Lung (tissue), 12 donors: ENCODE data around the gene SLC25A23. TPM values are rescaled to one million over a fixed set of nuclear protein-coding genes. Genes with fewer than 3 reads are reported as not detected.
"Not testable (repeated sequence)": the region's sequence is repeated elsewhere in the genome, so short reads cannot be mapped to it uniquely, and the experiment has no call there.

Experiments used
- ATAC-seq: fragments of 200-7000 bp; cut with Tn5 transposase; one replicate; pipeline ENCODE4 v1.9.1; 2020; ENCODE audit warnings: moderate number of reproducible peaks; ENCODE audit not compliant: insufficient read depth, low FRiP score
- DNase-seq, 3 donors: peaks; one replicate each; pipeline ENCODE4 v3.0.0-alpha.2; 2013 to 2017
- H3K27ac ChIP-seq, 2 donors: one replicate each; pipeline ENCODE4 v1.5.1; 2013; ENCODE audit warnings: mild to moderate bottlenecking in 2 of 2, moderate library complexity in 2 of 2, control low read depth in 1 of 2, inconsistent platforms in 1 of 2, low read depth in 1 of 2, low read length in 1 of 2
- H3K27me3 ChIP-seq, 3 donors: one replicate each; pipeline ENCODE4 v1.5.1; 2013; ENCODE audit warnings: low read length in 2 of 3; ENCODE audit not compliant: control insufficient read depth in 3 of 3, insufficient read depth in 3 of 3
- H3K36me3 ChIP-seq, 4 donors: one replicate each; pipeline ENCODE4 v1.5.1; 2013; ENCODE audit warnings: low read length in 4 of 4, mild to moderate bottlenecking in 1 of 4, moderate library complexity in 1 of 4; ENCODE audit not compliant: control insufficient read depth in 4 of 4, insufficient read depth in 4 of 4
- H3K4me1 ChIP-seq, 5 donors: one replicate each; pipeline ENCODE4 v1.5.1; 2013; ENCODE audit warnings: low read length in 5 of 5, mild to moderate bottlenecking in 2 of 5, moderate library complexity in 1 of 5; ENCODE audit not compliant: control insufficient read depth in 5 of 5, insufficient read depth in 5 of 5
- H3K4me3 ChIP-seq: one replicate; pipeline ENCODE4 v1.5.1; 2013; ENCODE audit warnings: mild to moderate bottlenecking, control low read depth, moderate library complexity
- H3K9ac ChIP-seq, 2 donors: one replicate each; pipeline ENCODE4 v1.5.1; 2013; ENCODE audit warnings: low read length in 2 of 2, control low read depth in 1 of 2; ENCODE audit not compliant: insufficient read depth in 1 of 2
- H3K9me3 ChIP-seq, 4 donors: one replicate each; pipeline ENCODE4 v1.5.1; 2013; ENCODE audit warnings: low read length in 3 of 4, mild to moderate bottlenecking in 1 of 4, moderate library complexity in 1 of 4; ENCODE audit not compliant: control insufficient read depth in 4 of 4, insufficient read depth in 3 of 4
- CTCF ChIP-seq: IDR thresholded peaks from 2 replicates; pipeline ENCODE4 v1.5.1; 2012; ENCODE audit warnings: mild to moderate bottlenecking; ENCODE audit errors: control extremely low read depth, extremely low read depth
- WGBS, 2 donors: extraction: QIAGEN DNeasy Blood & Tissue Kit; methylation state at CpG; one replicate each; pipeline ENCODE4 v1.1.7; 2013; 5-methylcytosine and 5-hydroxymethylcytosine counted together
- polyA plus RNA-seq, 2 donors: library from polyadenylated mRNA; stranded (reverse); fragments of 200-250 nt; gene quantifications; one replicate each; pipeline ENCODE4 v1.2.1, GENCODE V29; 2013
- total RNA-seq, 2 donors: library from RNA; depleted of rRNA in 1 of 2; stranded (reverse); fragments of >200 nt in 1 of 2; gene quantifications; one replicate each; pipeline ENCODE4 v1.2.1, GENCODE V29; 2014 to 2021
- donor health status: control.
- donor health status: control.
- donor health status: Bipolar disorder and iron deficiency.
- donor health status: healthy.
- donor health status: DM: yes; HTN: yes; CAD: no.

Gene SLC25A23
- total and polyA plus RNA-seq, 4 donors: 15.7 to 49.5 (median 44.5) TPM

GRCh38 chr19:6409346-6409745 is 50.2 kb downstream of the SLC25A23 start:
- DNase-seq: no peak
- Histone ChIP-seq H3K4me1 (peaks cover 0 to 25% (median 10%) of the 10 kb centered on the region in 5 donors), H3K27me3 (no peaks in the 10 kb centered on the region), H3K9ac (no peak overlapping the region), H3K27ac (no peak overlapping the region), H3K9me3 (no peaks in the 10 kb centered on the region), H3K4me3 (no peak overlapping the region), H3K36me3 (peaks cover 0 to 6% (median 0%) of the 10 kb centered on the region in 4 donors)
- ATAC-seq: no peak
- WGBS, 2 donors: 92 to 96% methylated on average over 6 of the region's 6 CpGs
- TF ChIP-seq CTCF: no peak

DNA sequence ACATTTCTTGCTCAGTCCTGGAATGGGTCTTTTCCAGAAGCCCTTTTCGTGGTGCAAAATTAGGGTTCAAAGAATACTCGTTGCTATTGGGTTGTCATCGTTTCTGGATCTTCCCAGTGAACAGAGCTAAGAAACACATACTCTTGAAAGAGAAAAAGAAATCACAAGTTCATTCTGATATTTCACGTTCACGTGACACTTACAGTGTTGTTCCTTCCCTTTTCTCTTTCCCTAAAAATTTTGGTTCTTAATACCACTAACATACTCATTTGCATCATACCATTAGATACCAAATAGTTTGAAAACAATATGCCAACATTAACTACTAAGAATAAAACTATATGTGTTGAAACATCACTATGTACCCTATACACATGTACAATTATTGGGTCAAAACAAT is 53.2 kb downstream of the SLC25A23 start:
- ATAC-seq: no peak
- H3K9ac ChIP-seq: no peak overlapping the region
- peaks cover 0 to 6% (median 0%) of the 10 kb centered on the region in 5 donors for H3K4me1 ChIP-seq
- DNase-seq: no peak
- 79 to 80% methylated on average over 5 of the region's 5 CpGs for WGBS, 2 donors
- H3K36me3 ChIP-seq: no peaks in the 10 kb centered on the region
- no peaks in the 10 kb centered on the region for H3K9me3 ChIP-seq
- TF ChIP-seq CTCF: no peak
- no peak overlapping the region for H3K27ac ChIP-seq
- H3K27me3 ChIP-seq: no peaks in the 10 kb centered on the region
- no peak overlapping the region for H3K4me3 ChIP-seq

DNA sequence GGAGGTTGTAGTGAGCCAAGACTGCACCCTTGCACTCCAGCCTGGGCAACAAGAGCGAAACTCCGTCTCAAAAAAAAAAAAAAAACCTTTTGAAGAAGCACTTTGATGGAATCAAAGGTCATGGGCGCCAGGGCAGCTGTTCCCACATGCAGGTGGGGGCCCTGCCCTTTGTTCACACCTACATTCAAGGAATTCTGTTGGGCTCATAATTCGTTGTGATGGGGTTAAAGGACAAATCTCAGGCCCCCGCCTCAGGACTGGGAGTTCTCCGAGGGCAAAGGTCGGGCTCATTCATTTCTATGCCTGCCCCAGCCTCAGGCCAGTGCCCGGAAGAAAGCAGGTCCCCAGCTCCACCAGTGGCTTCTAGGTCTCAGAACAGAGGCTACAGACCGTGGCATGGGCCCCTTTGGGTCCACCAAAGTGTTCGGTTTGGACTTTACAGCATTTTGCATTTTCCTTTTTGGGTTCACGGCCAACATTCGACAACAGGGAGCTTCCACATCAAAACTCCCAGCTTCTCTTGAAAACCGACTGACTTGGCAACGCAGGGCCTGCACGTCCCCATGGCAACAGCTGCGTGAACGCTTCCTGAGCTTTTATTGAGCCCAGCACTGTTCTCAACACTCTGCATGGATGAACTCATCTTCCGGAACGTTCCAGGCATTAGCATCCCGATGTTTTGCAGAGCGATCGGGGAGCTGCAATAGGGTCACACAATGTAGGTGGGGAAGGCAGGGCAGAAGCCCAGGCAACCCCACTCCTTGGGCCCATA is 56.6 kb downstream of the SLC25A23 start:
- Histone ChIP-seq H3K4me1 (peaks cover 0 to 6% (median 0%) of the 10 kb centered on the region in 5 donors), H3K27ac (no peak overlapping the region), H3K36me3 (no peaks in the 10 kb centered on the region), H3K27me3 (no peaks in the 10 kb centered on the region), H3K9me3 (no peaks in the 10 kb centered on the region), H3K4me3 (no peak overlapping the region), H3K9ac (no peak overlapping the region)
- ATAC-seq (no peak), DNase-seq (peak; percentile 83 to 92 (median 89))
- TF ChIP-seq CTCF: no peak
- 65 to 81% methylated on average over 22 of the region's 22 CpGs for WGBS, 2 donors

DNA sequence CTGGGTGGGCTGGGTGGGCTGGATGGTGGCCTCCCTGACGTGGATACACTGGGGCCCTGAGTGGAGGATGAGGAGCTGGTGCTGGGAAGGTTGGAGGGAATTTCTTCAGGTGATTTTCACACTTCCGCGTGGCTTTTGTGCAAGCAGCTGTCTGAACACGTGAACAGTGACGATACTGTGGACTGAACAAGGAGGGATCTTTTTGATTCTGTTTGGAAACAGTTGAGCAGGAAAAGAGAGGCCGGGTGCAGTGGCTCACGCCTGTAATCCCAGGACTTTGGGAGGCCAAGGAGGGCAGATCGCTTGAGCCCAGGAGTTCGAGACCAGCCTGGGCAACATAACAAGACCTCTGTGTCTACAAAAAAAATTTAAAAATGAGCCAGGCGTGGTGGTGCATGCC is 57.5 kb downstream of the SLC25A23 start:
- no peak for TF ChIP-seq CTCF
- no peak overlapping the region for H3K4me3 ChIP-seq
- no peak overlapping the region for H3K27ac ChIP-seq
- 90 to 91% methylated on average over 10 of the region's 10 CpGs for WGBS, 2 donors
- DNase-seq (no peak), ATAC-seq (no peak)
- H3K9ac ChIP-seq: no peak overlapping the region
- H3K36me3 ChIP-seq: no peaks in the 10 kb centered on the region
- no peaks in the 10 kb centered on the region for H3K27me3 ChIP-seq
- peaks cover 0 to 6% (median 0%) of the 10 kb centered on the region in 5 donors for H3K4me1 ChIP-seq
- no peaks in the 10 kb centered on the region for H3K9me3 ChIP-seq

GRCh38 chr19:6400062-6400944 is 59.3 kb downstream of the SLC25A23 start:
- not testable (repeated sequence) for DNase-seq, H3K27me3 ChIP-seq, H3K4me1 ChIP-seq, H3K9ac ChIP-seq, H3K4me3 ChIP-seq, H3K27ac ChIP-seq, H3K9me3 ChIP-seq, ATAC-seq, H3K36me3 ChIP-seq
- 88 to 94% methylated on average over 23 of the region's 23 CpGs for WGBS, 2 donors
